OCI-LY1 (cell line): ENCODE results near the gene ALX1.

Source experiments
- EZH2 ChIP-seq: fragments of 200-600 bp; sonication (generic), shearing (Covaris generic); IDR thresholded peaks from 2 replicates; pipeline ENCODE4 v1.8.0; 2017; ENCODE audit warnings: borderline replicate concordance, mixed run types, mild to moderate bottlenecking, antibody characterized with exemption, low read length, moderate library complexity, mixed read lengths
- TF ChIP-seq, protein P1 (sequence below): fragments of 200-600 bp; sonication (generic), shearing (Covaris generic); IDR thresholded peaks from 2 replicates; pipeline ENCODE4 v1.5.1; 2017; ENCODE audit warnings: mild to moderate bottlenecking, antibody characterized with exemption, low read length, moderate library complexity, mixed read lengths

DNA sequence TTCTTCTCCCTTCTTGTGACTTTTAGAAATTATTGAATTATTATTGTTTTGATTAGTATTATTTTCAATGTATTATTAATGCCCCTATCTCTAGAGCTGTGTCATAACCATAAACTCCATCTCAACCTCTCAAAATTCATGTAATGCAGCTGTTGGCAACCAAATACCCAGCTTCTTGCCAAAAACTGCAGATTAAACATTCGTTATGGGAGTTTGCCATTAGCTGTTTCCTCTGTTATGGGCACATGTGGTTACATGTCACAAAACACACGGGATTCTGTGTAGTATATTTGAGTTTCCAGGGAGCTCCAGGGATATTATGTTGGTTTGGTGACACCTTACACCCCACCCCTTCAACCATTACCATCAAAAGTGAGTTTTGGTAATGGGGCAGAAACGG is 2.8 kb upstream of the ALX1 start:
- TF ChIP-seq EZH2, result no peak
- TF ChIP-seq, protein P1, sequence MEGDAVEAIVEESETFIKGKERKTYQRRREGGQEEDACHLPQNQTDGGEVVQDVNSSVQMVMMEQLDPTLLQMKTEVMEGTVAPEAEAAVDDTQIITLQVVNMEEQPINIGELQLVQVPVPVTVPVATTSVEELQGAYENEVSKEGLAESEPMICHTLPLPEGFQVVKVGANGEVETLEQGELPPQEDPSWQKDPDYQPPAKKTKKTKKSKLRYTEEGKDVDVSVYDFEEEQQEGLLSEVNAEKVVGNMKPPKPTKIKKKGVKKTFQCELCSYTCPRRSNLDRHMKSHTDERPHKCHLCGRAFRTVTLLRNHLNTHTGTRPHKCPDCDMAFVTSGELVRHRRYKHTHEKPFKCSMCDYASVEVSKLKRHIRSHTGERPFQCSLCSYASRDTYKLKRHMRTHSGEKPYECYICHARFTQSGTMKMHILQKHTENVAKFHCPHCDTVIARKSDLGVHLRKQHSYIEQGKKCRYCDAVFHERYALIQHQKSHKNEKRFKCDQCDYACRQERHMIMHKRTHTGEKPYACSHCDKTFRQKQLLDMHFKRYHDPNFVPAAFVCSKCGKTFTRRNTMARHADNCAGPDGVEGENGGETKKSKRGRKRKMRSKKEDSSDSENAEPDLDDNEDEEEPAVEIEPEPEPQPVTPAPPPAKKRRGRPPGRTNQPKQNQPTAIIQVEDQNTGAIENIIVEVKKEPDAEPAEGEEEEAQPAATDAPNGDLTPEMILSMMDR, result no peak
